ENCODE measurements around the gene EEF1AKMT4.

GRCh38 chr3:184211297-184211696 is 38.2 kb upstream of the EEF1AKMT4 start:
- no peak for TF ChIP-seq CTCF (conservative IDR thresholded peaks at IDR 0.05; ENCODE audit: low read length)
- no peak for TF ChIP-seq EZH2phosphoT487 (IDR thresholded peaks at IDR 0.05; ENCODE audit: borderline replicate concordance)

All from Loucy (cell line).